GM18907 (cell line): ENCODE results near the gene HECTD1.
"Not testable (repeated sequence)": the region's sequence is repeated elsewhere in the genome, so short reads cannot be mapped to it uniquely, and the experiment has no call there.

Experiments
- ATAC-seq: cut with Tn5 transposase; IDR thresholded peaks from one replicate; pipeline ENCODE4 v1.9.1; 2021; ENCODE audit warnings: mild to moderate bottlenecking, moderate library complexity; ENCODE audit not compliant: unreplicated experiment

Gene HECTD1

GRCh38 chr14:31196839-31197492 lies 10.6 kb downstream of the HECTD1 start:
- ATAC-seq = no peak

GRCh38 chr14:31194661-31195060 lies 12.9 kb downstream of the HECTD1 start:
- ATAC-seq = no peak

- no peak for ATAC-seq
Observed at GRCh38 chr14:31194095-31194494, 13.5 kb downstream of the HECTD1 start.

- ATAC-seq = not testable (repeated sequence)
Observed at GRCh38 chr14:31192544-31192943, 15.0 kb downstream of the HECTD1 start.

- ATAC-seq = no peak
Observed at GRCh38 chr14:31190717-31191263, 16.8 kb downstream of the HECTD1 start.

GRCh38 chr14:31190219-31190603 lies 17.4 kb downstream of the HECTD1 start:
- ATAC-seq = no peak

- no peak for ATAC-seq
Observed at GRCh38 chr14:31189346-31190218, 18.0 kb downstream of the HECTD1 start.

- no peak for ATAC-seq
Observed at GRCh38 chr14:31188744-31189143, 18.8 kb downstream of the HECTD1 start.

GRCh38 chr14:31182016-31182415 lies 25.6 kb downstream of the HECTD1 start:
- not testable (repeated sequence) for ATAC-seq

GRCh38 chr14:31181271-31181670 lies 26.3 kb downstream of the HECTD1 start:
- ATAC-seq = no peak

- no peak for ATAC-seq
Observed at GRCh38 chr14:31180299-31181051, 27.1 kb downstream of the HECTD1 start.

- no peak for ATAC-seq
Observed at GRCh38 chr14:31174433-31174832, 33.2 kb downstream of the HECTD1 start.

GRCh38 chr14:31173120-31173837 lies 34.3 kb downstream of the HECTD1 start:
- ATAC-seq = no peak

- ATAC-seq = no peak
Observed at GRCh38 chr14:31172084-31172483, 35.5 kb downstream of the HECTD1 start.

- ATAC-seq = no peak
Observed at GRCh38 chr14:31170411-31170810, 37.2 kb downstream of the HECTD1 start.

- no peak for ATAC-seq
Observed at GRCh38 chr14:31169877-31170276, 37.7 kb downstream of the HECTD1 start.

GRCh38 chr14:31167032-31167431 lies 40.6 kb downstream of the HECTD1 start:
- no peak for ATAC-seq

GRCh38 chr14:31166271-31166561 lies 41.4 kb downstream of the HECTD1 start:
- ATAC-seq = no peak

- no peak for ATAC-seq
Observed at GRCh38 chr14:31164115-31164514, 43.5 kb downstream of the HECTD1 start.

GRCh38 chr14:31162910-31163649 lies 44.5 kb downstream of the HECTD1 start:
- ATAC-seq = no peak
